Ovary (tissue), 3 donors: ENCODE results near the gene GJA4.

Experiments
- EP300 ChIP-seq: sonication (generic); formaldehyde crosslinking; IDR thresholded peaks from one replicate; pipeline ENCODE4 v1.6.1; 2017; ENCODE audit warnings: antibody characterized with exemption
- POLR2A ChIP-seq: fragments of 450-650 bp; IDR thresholded peaks from one replicate; pipeline ENCODE4 v1.6.1; 2017; ENCODE audit warnings: antibody characterized with exemption, mild to moderate bottlenecking, moderate library complexity
- TF ChIP-seq, protein P1 (sequence below), 3 donors: fragments of 450-650 bp in 2 of 3; fragments of 200-600 bp in 1 of 3; IDR thresholded peaks; one replicate each; pipeline versions ENCODE4 v1.5.1 to v1.8.0; 2016 to 2022; ENCODE audit warnings: antibody characterized with exemption in 3 of 3, mild to moderate bottlenecking in 1 of 3
- donor health status: DM: no; HTN: no; CAD: no.

DNA sequence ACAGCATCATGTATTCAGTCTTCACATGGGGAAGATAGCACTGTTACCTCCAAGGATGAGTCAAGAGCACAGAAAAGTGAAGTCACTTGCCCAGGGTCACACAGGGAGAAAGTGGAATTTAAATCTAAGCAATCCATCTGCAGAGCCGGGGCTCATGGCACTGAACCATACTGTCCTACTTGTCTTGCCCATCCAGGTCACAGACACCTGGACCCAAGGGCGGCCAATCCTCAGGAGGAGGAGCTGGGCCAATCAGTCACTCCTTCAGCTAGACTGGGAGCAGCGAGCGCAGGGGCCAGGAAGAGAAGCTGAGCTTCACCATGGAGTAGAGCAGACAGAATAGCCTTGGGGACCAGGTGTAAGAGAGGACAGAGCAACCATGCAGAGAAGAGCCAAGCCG, 47.1 kb upstream of the GJA4 start:
- TF ChIP-seq, protein P1, sequence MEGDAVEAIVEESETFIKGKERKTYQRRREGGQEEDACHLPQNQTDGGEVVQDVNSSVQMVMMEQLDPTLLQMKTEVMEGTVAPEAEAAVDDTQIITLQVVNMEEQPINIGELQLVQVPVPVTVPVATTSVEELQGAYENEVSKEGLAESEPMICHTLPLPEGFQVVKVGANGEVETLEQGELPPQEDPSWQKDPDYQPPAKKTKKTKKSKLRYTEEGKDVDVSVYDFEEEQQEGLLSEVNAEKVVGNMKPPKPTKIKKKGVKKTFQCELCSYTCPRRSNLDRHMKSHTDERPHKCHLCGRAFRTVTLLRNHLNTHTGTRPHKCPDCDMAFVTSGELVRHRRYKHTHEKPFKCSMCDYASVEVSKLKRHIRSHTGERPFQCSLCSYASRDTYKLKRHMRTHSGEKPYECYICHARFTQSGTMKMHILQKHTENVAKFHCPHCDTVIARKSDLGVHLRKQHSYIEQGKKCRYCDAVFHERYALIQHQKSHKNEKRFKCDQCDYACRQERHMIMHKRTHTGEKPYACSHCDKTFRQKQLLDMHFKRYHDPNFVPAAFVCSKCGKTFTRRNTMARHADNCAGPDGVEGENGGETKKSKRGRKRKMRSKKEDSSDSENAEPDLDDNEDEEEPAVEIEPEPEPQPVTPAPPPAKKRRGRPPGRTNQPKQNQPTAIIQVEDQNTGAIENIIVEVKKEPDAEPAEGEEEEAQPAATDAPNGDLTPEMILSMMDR (IDR thresholded peaks at IDR 0.05), result no peak
- TF ChIP-seq POLR2A, result no peak
- no peak for TF ChIP-seq EP300
